Stimulated activated CD4-positive, alpha-beta T cell treated with anti-CD3 and anti-CD28 coated beads, Interleukin-15, amount 100 ng/mL, for 24 hours (primary cell): ENCODE data around the gene MAP7.
A peak's percentile ranks its signal among the peaks of the same experiment; 100 is the strongest.
"Not testable (repeated sequence)": the region's sequence is repeated elsewhere in the genome, so short reads cannot be mapped to it uniquely, and the experiment has no call there.

Experiments
- DNase-seq: peaks from one replicate; pipeline ENCODE4 v3.0.0-alpha.2; 2020

The MAP7 gene

GRCh38 chr6:136330634-136331033 lies 219.6 kb downstream of the MAP7 start:
- no peak for DNase-seq

- no peak for DNase-seq
Observed at GRCh38 chr6:136326038-136326553, 224.1 kb downstream of the MAP7 start.

- no peak for DNase-seq
Observed at GRCh38 chr6:136324686-136325380, 225.4 kb downstream of the MAP7 start.

GRCh38 chr6:136323431-136324112 lies 226.7 kb downstream of the MAP7 start:
- no peak for DNase-seq

GRCh38 chr6:136319732-136320131 lies 230.5 kb downstream of the MAP7 start:
- no peak for DNase-seq

- DNase-seq = no peak
Observed at GRCh38 chr6:136318676-136319075, 231.5 kb downstream of the MAP7 start.

GRCh38 chr6:136317971-136318370 lies 232.3 kb downstream of the MAP7 start:
- DNase-seq = no peak

GRCh38 chr6:136317021-136317694 lies 233.1 kb downstream of the MAP7 start:
- peak; percentile 59 for DNase-seq

- DNase-seq = no peak
Observed at GRCh38 chr6:136315594-136315993, 234.6 kb downstream of the MAP7 start.

- no peak for DNase-seq
Observed at GRCh38 chr6:136312975-136313374, 237.2 kb downstream of the MAP7 start.

- no peak for DNase-seq
Observed at GRCh38 chr6:136309729-136310311, 240.4 kb downstream of the MAP7 start.

- DNase-seq = no peak
Observed at GRCh38 chr6:136309171-136309570, 241.1 kb downstream of the MAP7 start.

GRCh38 chr6:136308469-136308868 lies 241.8 kb downstream of the MAP7 start:
- DNase-seq = not testable (repeated sequence)

- DNase-seq = no peak
Observed at GRCh38 chr6:136307351-136307750, 242.9 kb downstream of the MAP7 start.

- no peak for DNase-seq
Observed at GRCh38 chr6:136306466-136306865, 243.8 kb downstream of the MAP7 start.

GRCh38 chr6:136304410-136304809 lies 245.8 kb downstream of the MAP7 start:
- DNase-seq = no peak

- no peak for DNase-seq
Observed at GRCh38 chr6:136303516-136303915, 246.7 kb downstream of the MAP7 start.

GRCh38 chr6:136294621-136295020 lies 255.6 kb downstream of the MAP7 start:
- DNase-seq = no peak
